HCT116 (cell line): ENCODE results near the gene CYP46A1. TPM values are rescaled to one million over a fixed set of nuclear protein-coding genes. Genes with fewer than 3 reads are reported as not detected.
A peak's percentile ranks its signal among the peaks of the same experiment; 100 is the strongest.
"Not testable (repeated sequence)": the region's sequence is repeated elsewhere in the genome, so short reads cannot be mapped to it uniquely, and the experiment has no call there.

Experiments
- ATAC-seq: fragments of 200-7000 bp; cut with Tn5 transposase; 2 replicates; pipeline ENCODE4 v1.9.1; 2020; ENCODE audit warnings: mild to moderate bottlenecking, moderate library complexity
- BruUV-seq: library from RNA; stranded (reverse); fragments of 400-500 nt; replicated peaks from 2 replicates; lab custom pipeline; 2021; lab: Mats Ljungman, UMichigan
- CTCF ChIA-PET: fragments of 300-600 bp; sonication (Branson Sonifier 250); formaldehyde crosslinking; loops from one replicate; lab custom pipeline; 2021; ENCODE audit warnings: antibody characterized with exemption; lab: Charles Lee
- POLR2A ChIA-PET: fragments of 300-600, 350-600 bp; sonication (Branson Sonifier 250); formaldehyde crosslinking; loops from one replicate; lab custom pipeline; 2021; ENCODE audit warnings: antibody characterized with exemption; lab: Charles Lee
- RAD21 ChIA-PET, 2 experiments: fragments of 300-600 bp; sonication (Branson Sonifier 250); formaldehyde crosslinking; loops; one replicate each; lab custom pipeline; 2023; ENCODE audit warnings: low total read pairs in 2 of 2; ENCODE audit not compliant: uncharacterized antibody in 2 of 2, unreplicated experiment in 2 of 2, low non-redundant PET in 1 of 2; lab: Charles Lee
- DNase-seq: peaks from one replicate; pipeline ENCODE4 v3.0.0-alpha.2; 2010; ENCODE audit warnings: low read depth, low spot score
- H2AFZ ChIP-seq: fragments of 200-600 bp; shearing (Covaris generic), sonication (generic); 2 replicates; pipeline ENCODE4 v1.6.1; 2017; ENCODE audit warnings: low read depth, mixed run types, mixed read lengths, antibody characterized with exemption, low read length; ENCODE audit not compliant: poor library complexity, severe bottlenecking
- H3K27ac ChIP-seq: 2 replicates; pipeline ENCODE4 v1.5.1; 2012; ENCODE audit warnings: low read depth, low read length
- H3K27me3 ChIP-seq: fragments of 200-600 bp; sonication (generic); 2 replicates; pipeline ENCODE4 v1.6.1; 2016; ENCODE audit warnings: mixed run types, low read length, mixed read lengths; ENCODE audit not compliant: insufficient read depth
- H3K36me3 ChIP-seq, 2 experiments: fragments of 200-500 bp in 1 of 2; fragments of 200-600 bp in 1 of 2; sonication (Bioruptor generic) in 1 of 2; sonication (generic) in 1 of 2; 2 replicates each; pipeline versions ENCODE4 v1.5.1 to v1.6.1; 2014 to 2016; ENCODE audit warnings: low read length in 2 of 2, inconsistent platforms in 1 of 2, mixed read lengths in 1 of 2, mixed run types in 1 of 2; ENCODE audit not compliant: insufficient read depth in 2 of 2, control insufficient read depth in 1 of 2
- H3K4me1 ChIP-seq, 2 experiments: fragments of 200-600 bp in 1 of 2; sonication (generic) in 1 of 2; 2 replicates each; pipeline versions ENCODE4 v1.5.1 to v1.6.1; 2012 to 2017; ENCODE audit warnings: low read length in 2 of 2, inconsistent platforms in 1 of 2, mild to moderate bottlenecking in 1 of 2, mixed read lengths in 1 of 2, mixed run types in 1 of 2, moderate library complexity in 1 of 2; ENCODE audit not compliant: insufficient read depth in 2 of 2, control insufficient read depth in 1 of 2
- H3K4me2 ChIP-seq: fragments of 200-600 bp; sonication (generic); 2 replicates; pipeline ENCODE4 v1.6.1; 2017; ENCODE audit warnings: mixed run types, low read length, mixed read lengths
- H3K4me3 ChIP-seq, 2 experiments: fragments of 200-600 bp in 1 of 2; sonication (generic) in 1 of 2; replicated peaks in 1 of 2; 2 replicates each; pipeline ENCODE4 v1.5.1; 2011 to 2016; ENCODE audit warnings: low read length in 2 of 2, control low read depth in 1 of 2, low read depth in 1 of 2, mild to moderate bottlenecking in 1 of 2, mixed read lengths in 1 of 2, mixed run types in 1 of 2
- H3K79me2 ChIP-seq: fragments of 200-600 bp; sonication (generic); 2 replicates; pipeline ENCODE4 v1.6.1; 2017; ENCODE audit warnings: mild to moderate bottlenecking, mixed run types, low read length, moderate library complexity, mixed read lengths; ENCODE audit not compliant: insufficient read depth
- H3K9ac ChIP-seq: fragments of 200-600 bp; sonication (generic); 2 replicates; pipeline ENCODE4 v1.6.1; 2016; ENCODE audit warnings: low read length, mixed read lengths
- H3K9me2 ChIP-seq: fragments of 200-600 bp; sonication (generic), shearing (Covaris generic); 2 replicates; pipeline ENCODE4 v1.6.1; 2017; ENCODE audit warnings: mixed run types, mild to moderate bottlenecking, moderate library complexity; ENCODE audit not compliant: insufficient read depth
- H3K9me3 ChIP-seq, 2 experiments: fragments of 200-500 bp in 1 of 2; fragments of 200-600 bp in 1 of 2; sonication (Bioruptor generic) in 1 of 2; sonication (generic) in 1 of 2; 2 replicates each; pipeline ENCODE4 v1.6.1; 2014 to 2017; ENCODE audit warnings: low read length in 2 of 2, mixed read lengths in 2 of 2, inconsistent platforms in 1 of 2, low read depth in 1 of 2, mild to moderate bottlenecking in 1 of 2, mixed run types in 1 of 2, moderate library complexity in 1 of 2; ENCODE audit not compliant: control insufficient read depth in 1 of 2, insufficient read depth in 1 of 2
- H4K20me1 ChIP-seq: fragments of 200-600 bp; sonication (generic), shearing (Covaris generic); 2 replicates; pipeline ENCODE4 v1.6.1; 2017; ENCODE audit warnings: mixed run types, mild to moderate bottlenecking, moderate library complexity; ENCODE audit not compliant: insufficient read depth
- EGR1 ChIP-seq: IDR thresholded peaks from 2 replicates; pipeline ENCODE4 v1.6.1; 2012; ENCODE audit warnings: low read depth
- EZH2phosphoT487 ChIP-seq: fragments of 200-600 bp; IDR thresholded peaks from 2 replicates; pipeline ENCODE4 v1.6.1; 2018; ENCODE audit warnings: antibody characterized with exemption, borderline replicate concordance
- JUND ChIP-seq: IDR thresholded peaks from 2 replicates; pipeline ENCODE4 v1.6.1; 2012
- POLR2A ChIP-seq: IDR thresholded peaks from 2 replicates; pipeline ENCODE4 v1.7.0; 2011; ENCODE audit warnings: borderline replicate concordance; ENCODE audit not compliant: insufficient read depth, insufficient read length; ENCODE audit errors: extremely low read depth
- POLR2AphosphoS5 ChIP-seq: IDR thresholded peaks from 2 replicates; pipeline ENCODE4 v1.6.1; 2011; ENCODE audit warnings: mild to moderate bottlenecking, low read depth, low read length, moderate library complexity
- ZBTB33 ChIP-seq: IDR thresholded peaks from 2 replicates; pipeline ENCODE4 v1.6.1; 2011; ENCODE audit warnings: mild to moderate bottlenecking, low read length, moderate library complexity; ENCODE audit not compliant: insufficient replicate concordance; ENCODE audit errors: extremely low read depth
- ZNF274 ChIP-seq: fragments of 200-500 bp; sonication (Bioruptor generic); IDR thresholded peaks from 2 replicates; pipeline ENCODE4 v1.6.1; 2014; ENCODE audit warnings: mild to moderate bottlenecking, low read depth, low read length, inconsistent platforms
- intact Hi-C: fragments of 100-400 bp; cut with micrococcal nuclease; formaldehyde crosslinking; loops from 2 replicates; pipeline ENCODE4 v1.10.0; 2022
- total RNA-seq: library from RNA; stranded (reverse); gene quantifications from one replicate; pipeline ENCODE4 v1.2.1, GENCODE V29; 2021; ENCODE audit not compliant: unreplicated experiment
- TF ChIP-seq, protein P1 (sequence below): IDR thresholded peaks from 2 replicates; pipeline ENCODE4 v1.6.1; 2012; ENCODE audit warnings: low read depth

The CYP46A1 gene
- total RNA-seq, 1 experiment from 2014 or later, result 0.76 TPM

- Histone ChIP-seq H3K4me2 (peak overlapping the region; percentile 19; the same call in 1 of the 2 replicates), H4K20me1 (no peaks in the 10 kb centered on the region), H3K27ac (no peak overlapping the region), H3K9me3 (no peaks in the 10 kb centered on the region), H3K9ac (no peak overlapping the region), H3K27me3 (0 out of 2 replicates have a peak, but pooled peaks cover 7% of the 10 kb centered on the region), H3K4me1 (peaks cover 4 to 8% of the 10 kb centered on the region in 2 experiments; a peak in 3 of 4 replicates), H3K36me3 (no peaks in the 10 kb centered on the region), H2AFZ (no peak overlapping the region), H3K4me3 (no peak overlapping the region), H3K9me2 (no peaks in the 10 kb centered on the region), H3K79me2 (no peaks in the 10 kb centered on the region)
- ChIA-PET POLR2A (no interaction called here), RAD21 (no interaction called here), CTCF (no interaction called here)
- DNase-seq (no peak), ATAC-seq (no peak)
- BruUV-seq, result no TSS peak
- intact Hi-C loops, result no loop called here
- TF ChIP-seq POLR2A (no peak), JUND (no peak), EZH2phosphoT487 (no peak)
Measured at GRCh38 chr14:99660794-99661193, 23.3 kb upstream of the CYP46A1 start.

DNA sequence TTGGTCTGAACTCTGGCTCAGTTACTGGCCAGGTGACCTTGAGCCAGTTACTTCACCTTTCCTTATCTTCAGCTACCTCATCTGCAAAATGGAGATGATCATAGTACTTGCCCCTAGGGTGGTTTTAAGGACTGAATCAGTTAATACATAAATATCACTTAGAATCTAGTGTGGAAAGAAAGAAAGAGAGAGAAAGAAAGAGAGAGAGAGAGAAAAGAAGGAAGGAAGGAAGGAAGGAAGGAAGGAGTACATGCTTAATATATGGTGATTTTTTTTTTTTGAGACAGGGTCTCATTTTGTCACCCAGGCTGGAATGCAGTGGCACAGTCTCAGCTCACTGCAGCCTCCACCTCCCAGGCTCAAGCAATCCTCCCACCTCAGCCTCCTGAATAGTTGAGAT, 22.9 kb upstream of the CYP46A1 start:
- intact Hi-C loops, H3K4me3 ChIP-seq, H3K4me1 ChIP-seq, H2AFZ ChIP-seq, DNase-seq, ATAC-seq, H3K9ac ChIP-seq, POLR2A ChIA-PET, BruUV-seq, H3K9me3 ChIP-seq, H3K36me3 ChIP-seq, CTCF ChIA-PET, H3K27me3 ChIP-seq, H3K9me2 ChIP-seq, H3K79me2 ChIP-seq, H4K20me1 ChIP-seq, H3K27ac ChIP-seq, RAD21 ChIA-PET: not testable (repeated sequence)
- H3K4me2 ChIP-seq, result peak overlapping the region; percentile 19; the same call in 1 of the 2 replicates

DNA sequence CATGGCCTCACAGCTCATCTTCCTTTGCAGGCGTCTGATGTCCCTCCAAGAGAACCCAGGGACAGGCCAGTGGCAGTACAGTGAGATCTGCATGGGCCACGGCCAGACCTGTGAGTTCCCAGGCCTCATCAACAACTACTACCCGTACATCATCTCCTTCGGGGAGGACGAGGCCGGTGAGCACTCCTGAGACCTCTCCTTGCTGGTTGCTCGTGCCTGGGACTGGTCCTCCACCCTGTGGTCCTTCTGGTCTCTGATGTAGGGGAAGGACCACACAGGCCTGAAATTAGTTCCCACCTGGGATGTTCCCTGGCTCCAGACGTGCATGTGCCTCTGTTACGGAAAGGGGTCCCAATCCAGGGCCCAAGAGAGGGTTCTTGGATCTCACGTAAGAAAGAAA, 21.3 kb upstream of the CYP46A1 start:
- Histone ChIP-seq H3K27me3 (0 out of 2 replicates have a peak, but pooled peaks cover under 1% of the 10 kb centered on the region), H3K4me3 (no peak overlapping the region)
- POLR2A ChIA-PET, result no interaction called here
- TF ChIP-seq EZH2phosphoT487 (no peak), POLR2AphosphoS5 (no peak), EGR1 (no peak), ZNF274 (no peak), ZBTB33 (no peak)
- TF ChIP-seq, protein P1, sequence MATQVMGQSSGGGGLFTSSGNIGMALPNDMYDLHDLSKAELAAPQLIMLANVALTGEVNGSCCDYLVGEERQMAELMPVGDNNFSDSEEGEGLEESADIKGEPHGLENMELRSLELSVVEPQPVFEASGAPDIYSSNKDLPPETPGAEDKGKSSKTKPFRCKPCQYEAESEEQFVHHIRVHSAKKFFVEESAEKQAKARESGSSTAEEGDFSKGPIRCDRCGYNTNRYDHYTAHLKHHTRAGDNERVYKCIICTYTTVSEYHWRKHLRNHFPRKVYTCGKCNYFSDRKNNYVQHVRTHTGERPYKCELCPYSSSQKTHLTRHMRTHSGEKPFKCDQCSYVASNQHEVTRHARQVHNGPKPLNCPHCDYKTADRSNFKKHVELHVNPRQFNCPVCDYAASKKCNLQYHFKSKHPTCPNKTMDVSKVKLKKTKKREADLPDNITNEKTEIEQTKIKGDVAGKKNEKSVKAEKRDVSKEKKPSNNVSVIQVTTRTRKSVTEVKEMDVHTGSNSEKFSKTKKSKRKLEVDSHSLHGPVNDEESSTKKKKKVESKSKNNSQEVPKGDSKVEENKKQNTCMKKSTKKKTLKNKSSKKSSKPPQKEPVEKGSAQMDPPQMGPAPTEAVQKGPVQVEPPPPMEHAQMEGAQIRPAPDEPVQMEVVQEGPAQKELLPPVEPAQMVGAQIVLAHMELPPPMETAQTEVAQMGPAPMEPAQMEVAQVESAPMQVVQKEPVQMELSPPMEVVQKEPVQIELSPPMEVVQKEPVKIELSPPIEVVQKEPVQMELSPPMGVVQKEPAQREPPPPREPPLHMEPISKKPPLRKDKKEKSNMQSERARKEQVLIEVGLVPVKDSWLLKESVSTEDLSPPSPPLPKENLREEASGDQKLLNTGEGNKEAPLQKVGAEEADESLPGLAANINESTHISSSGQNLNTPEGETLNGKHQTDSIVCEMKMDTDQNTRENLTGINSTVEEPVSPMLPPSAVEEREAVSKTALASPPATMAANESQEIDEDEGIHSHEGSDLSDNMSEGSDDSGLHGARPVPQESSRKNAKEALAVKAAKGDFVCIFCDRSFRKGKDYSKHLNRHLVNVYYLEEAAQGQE, result no peak

More for the DNA sequence above, 21.3 kb upstream of the CYP46A1 start:
- no peak for DNase-seq
- peaks cover 4 to 8% of the 10 kb centered on the region in 2 experiments; a peak in 3 of 4 replicates for H3K4me1 ChIP-seq
- no peaks in the 10 kb centered on the region for H3K36me3 ChIP-seq
- ATAC-seq, result no peak
- H3K27ac ChIP-seq, result no peak overlapping the region
- H3K9me3 ChIP-seq, result no peaks in the 10 kb centered on the region
- H3K4me2 ChIP-seq, result no peak overlapping the region
- ChIA-PET CTCF (no interaction called here), RAD21 (no interaction called here)
- no peak overlapping the region for H2AFZ ChIP-seq
- H3K9ac ChIP-seq, result no peak overlapping the region
- BruUV-seq, result no TSS peak
- intact Hi-C loops, result no loop called here
- no peaks in the 10 kb centered on the region for H3K79me2 ChIP-seq
- no peaks in the 10 kb centered on the region for H4K20me1 ChIP-seq
- H3K9me2 ChIP-seq, result no peaks in the 10 kb centered on the region
